H9 (cell line): ENCODE results near the gene GRXCR2. TPM values are rescaled to one million over a fixed set of nuclear protein-coding genes. Genes with fewer than 3 reads are reported as not detected.
A peak's percentile ranks its signal among the peaks of the same experiment; 100 is the strongest.

Experiments
- DNase-seq: peaks from one replicate; pipeline ENCODE4 v3.0.0-alpha.2; 2017
- H2AFZ ChIP-seq: one replicate; pipeline ENCODE4 v1.6.1; 2013; ENCODE audit warnings: mild to moderate bottlenecking, low read length, control low read depth, moderate library complexity
- H2AK5ac ChIP-seq: 2 replicates; pipeline ENCODE4 v1.6.1; 2013; ENCODE audit warnings: low read length, control low read depth, mixed read lengths; ENCODE audit not compliant: insufficient read length
- H2BK120ac ChIP-seq: one replicate; pipeline ENCODE4 v1.6.1; 2013; ENCODE audit warnings: low read depth, mild to moderate bottlenecking, low read length, control low read depth, inconsistent platforms; ENCODE audit not compliant: poor library complexity, severe bottlenecking
- H2BK12ac ChIP-seq: 2 replicates; pipeline ENCODE4 v1.6.1; 2013; ENCODE audit warnings: low read length, control low read depth, mixed read lengths, low read depth; ENCODE audit not compliant: insufficient read length
- H2BK15ac ChIP-seq: 2 replicates; pipeline ENCODE4 v1.6.1; 2013; ENCODE audit warnings: low read depth, low read length, control low read depth
- H2BK20ac ChIP-seq: one replicate; pipeline ENCODE4 v1.6.1; 2013; ENCODE audit warnings: low read depth, mild to moderate bottlenecking, low read length, control low read depth, inconsistent platforms; ENCODE audit not compliant: poor library complexity, severe bottlenecking
- H2BK5ac ChIP-seq: 2 replicates; pipeline ENCODE4 v1.6.1; 2013; ENCODE audit warnings: low read length, control low read depth, mixed read lengths; ENCODE audit not compliant: insufficient read length
- H3K14ac ChIP-seq: 2 replicates; pipeline ENCODE4 v1.6.1; 2013; ENCODE audit warnings: low read length, control low read depth; ENCODE audit not compliant: insufficient read depth
- H3K18ac ChIP-seq: 2 replicates; pipeline ENCODE4 v1.6.1; 2013; ENCODE audit warnings: low read depth, mild to moderate bottlenecking, mixed read lengths, low read length, control low read depth; ENCODE audit not compliant: insufficient read length
- H3K23ac ChIP-seq: 2 replicates; pipeline ENCODE4 v1.6.1; 2013; ENCODE audit warnings: low read length, control low read depth, mixed read lengths, low read depth; ENCODE audit not compliant: insufficient read length
- H3K23me2 ChIP-seq: 2 replicates; pipeline ENCODE4 v1.6.1; 2013; ENCODE audit warnings: low read depth, mild to moderate bottlenecking, mixed read lengths, low read length, control low read depth; ENCODE audit not compliant: insufficient read length, poor library complexity, severe bottlenecking
- H3K27ac ChIP-seq: 2 replicates; pipeline ENCODE4 v1.5.1; 2013; ENCODE audit warnings: low read length, control low read depth, mixed read lengths, low read depth; ENCODE audit not compliant: insufficient read length
- H3K27me3 ChIP-seq: 2 replicates; pipeline ENCODE4 v1.6.1; 2013; ENCODE audit warnings: low read length, control low read depth, inconsistent platforms; ENCODE audit not compliant: insufficient read depth
- H3K4ac ChIP-seq: 2 replicates; pipeline ENCODE4 v1.6.1; 2013; ENCODE audit warnings: low read depth, mild to moderate bottlenecking, control low read depth, inconsistent platforms, low read length, moderate library complexity
- H3K4me1 ChIP-seq: 2 replicates; pipeline ENCODE4 v1.6.1; 2013; ENCODE audit warnings: low read length, control low read depth, inconsistent platforms; ENCODE audit not compliant: insufficient read depth
- H3K4me2 ChIP-seq: 2 replicates; pipeline ENCODE4 v1.6.1; 2013; ENCODE audit warnings: low read length, control low read depth, mixed read lengths; ENCODE audit not compliant: insufficient read length, insufficient read depth
- H3K56ac ChIP-seq: 2 replicates; pipeline ENCODE4 v1.6.1; 2013; ENCODE audit warnings: low read depth, mild to moderate bottlenecking, mixed read lengths, low read length, control low read depth; ENCODE audit not compliant: insufficient read length
- H3K79me1 ChIP-seq: 2 replicates; pipeline ENCODE4 v1.6.1; 2013; ENCODE audit warnings: low read depth, mild to moderate bottlenecking, moderate library complexity, low read length, control low read depth, inconsistent platforms; ENCODE audit not compliant: insufficient read depth, poor library complexity, severe bottlenecking
- H3K79me2 ChIP-seq: 2 replicates; pipeline ENCODE4 v1.6.1; 2013; ENCODE audit warnings: low read length, control low read depth, inconsistent platforms; ENCODE audit not compliant: insufficient read depth
- H3K9ac ChIP-seq: 2 replicates; pipeline ENCODE4 v1.6.1; 2013; ENCODE audit warnings: low read length, control low read depth, mixed read lengths; ENCODE audit not compliant: insufficient read length; ENCODE audit errors: extremely low read depth
- H3K9me3 ChIP-seq: one replicate; pipeline ENCODE4 v1.6.1; 2013; ENCODE audit warnings: low read depth, low read length, inconsistent platforms; ENCODE audit not compliant: control insufficient read depth
- H3T11ph ChIP-seq: one replicate; pipeline ENCODE4 v1.6.1; 2013; ENCODE audit warnings: mild to moderate bottlenecking, low read length, control low read depth, inconsistent platforms
- H4K20me1 ChIP-seq: one replicate; pipeline ENCODE4 v1.6.1; 2013; ENCODE audit not compliant: control insufficient read depth, insufficient read length, insufficient read depth
- H4K5ac ChIP-seq: 2 replicates; pipeline ENCODE4 v1.6.1; 2013; ENCODE audit warnings: low read depth, mild to moderate bottlenecking, mixed read lengths, low read length, control low read depth; ENCODE audit not compliant: insufficient read length
- H4K8ac ChIP-seq: replicated peaks from 2 replicates; pipeline ENCODE4 v1.6.1; 2013; ENCODE audit warnings: low read length, control low read depth, mixed read lengths, low read depth; ENCODE audit not compliant: insufficient read length
- H4K91ac ChIP-seq: 2 replicates; pipeline ENCODE4 v1.6.1; 2013; ENCODE audit warnings: low read depth, mild to moderate bottlenecking, moderate library complexity, mixed read lengths, low read length, control low read depth; ENCODE audit not compliant: insufficient read length
- H3K27ac Mint-ChIP-seq, 3 experiments: 2 replicates in 2 of 3; 3 replicates in 1 of 3; pipeline ENCODE4 v1.8.0; 2020 to 2021; ENCODE audit warnings: mixed read lengths in 3 of 3, mild to moderate bottlenecking in 1 of 3, moderate library complexity in 1 of 3
- H3K27me3 Mint-ChIP-seq: 2 replicates; pipeline ENCODE4 v1.8.0; 2021; ENCODE audit warnings: low read depth, mild to moderate bottlenecking, moderate library complexity, mixed read lengths
- H3K36me3 Mint-ChIP-seq, 3 experiments: 2 replicates in 2 of 3; 3 replicates in 1 of 3; pipeline ENCODE4 v1.8.0; 2020 to 2021; ENCODE audit warnings: low read depth in 3 of 3, mixed read lengths in 3 of 3; ENCODE audit not compliant: insufficient read depth in 1 of 3
- H3K4me1 Mint-ChIP-seq, 2 experiments: 2 replicates each; pipeline ENCODE4 v1.8.0; 2020; ENCODE audit warnings: mixed read lengths in 2 of 2
- H3K4me3 Mint-ChIP-seq, 2 experiments: 2 replicates in 1 of 2; 3 replicates in 1 of 2; pipeline ENCODE4 v1.8.0; 2020 to 2021; ENCODE audit warnings: mild to moderate bottlenecking in 2 of 2, mixed read lengths in 2 of 2, moderate library complexity in 1 of 2
- H3K9me3 Mint-ChIP-seq, 2 experiments: 2 replicates in 1 of 2; 3 replicates in 1 of 2; pipeline ENCODE4 v1.8.0; 2020; ENCODE audit warnings: mild to moderate bottlenecking in 2 of 2, mixed read lengths in 2 of 2, moderate library complexity in 1 of 2
- WGBS: extraction: QIAGEN DNeasy Blood & Tissue Kit; methylation state at CpG from one replicate; pipeline ENCODE4 v1.1.7; 2013; ENCODE audit warnings: missing lambda C conversion rate, low lambda C conversion rate, mixed read lengths; ENCODE audit not compliant: insufficient read length; ENCODE audit errors: extremely low coverage; 5-methylcytosine and 5-hydroxymethylcytosine counted together
- total RNA-seq: library from RNA; stranded (reverse); gene quantifications from 2 replicates; pipeline ENCODE4 v1.2.1, GENCODE V29; 2021
- TF ChIP-seq, protein P1 (sequence below): fragments of 200-600 bp; sonication (generic); conservative IDR thresholded peaks from 3 replicates; pipeline ENCODE4 v1.8.0; 2021; ENCODE audit warnings: antibody characterized with exemption, mild to moderate bottlenecking

GRXCR2 gene
- total RNA-seq, 1 experiment from 2014 or later = not detected

DNA sequence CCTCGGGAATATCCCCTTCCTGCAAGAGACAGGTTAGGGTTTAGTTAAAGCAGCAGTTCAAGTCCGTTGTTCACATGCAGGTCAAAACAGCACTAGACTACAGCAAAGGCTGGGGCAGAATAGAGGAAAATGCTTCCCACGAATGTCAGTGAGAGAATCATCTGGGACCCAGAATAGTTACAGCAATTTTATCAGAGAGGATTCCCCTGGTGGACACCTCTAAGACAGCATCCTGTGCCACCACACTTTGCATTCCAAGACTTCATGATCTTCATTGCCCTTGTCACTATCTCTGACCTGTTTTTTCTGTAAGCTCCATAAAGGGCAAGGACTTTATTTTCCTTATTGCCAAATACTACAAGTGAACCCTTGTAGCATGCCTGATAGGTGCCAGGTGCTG, 12.9 kb downstream of the GRXCR2 start:
- no peaks in the 10 kb centered on the region for H3K27me3 ChIP-seq
- Mint-ChIP-seq H3K36me3 (no peaks in the 10 kb centered on the region), H3K27me3 (peaks cover 3% of the 10 kb centered on the region), H3K4me1 (peaks cover 11 to 13% of the 10 kb centered on the region in 2 experiments), H3K4me3 (no peak overlapping the region), H3K9me3 (no peaks in the 10 kb centered on the region; a peak in 1 of 5 replicates), H3K27ac (no peak overlapping the region)
- no peak overlapping the region for H2BK5ac ChIP-seq
- H2AK5ac ChIP-seq = no peak overlapping the region
- H3K9me3 ChIP-seq = no peaks in the 10 kb centered on the region
- no CpG with 5 or more reads among the region's 3 CpGs for WGBS
- no peak overlapping the region for H2BK15ac ChIP-seq
- H4K8ac ChIP-seq = no peak overlapping the region
- H2BK20ac ChIP-seq = no peak overlapping the region
- no peak overlapping the region for H3K4me2 ChIP-seq
- no peaks in the 10 kb centered on the region for H3K79me2 ChIP-seq
- H3K56ac ChIP-seq = no peak overlapping the region
- DNase-seq = no peak
- H3K79me1 ChIP-seq = no peaks in the 10 kb centered on the region
- H3K4me1 ChIP-seq = peaks cover 5% of the 10 kb centered on the region; the same call in 1 of the 2 replicates
- H4K5ac ChIP-seq = no peak overlapping the region
- no peak overlapping the region for H2BK120ac ChIP-seq
- TF ChIP-seq, protein P1, sequence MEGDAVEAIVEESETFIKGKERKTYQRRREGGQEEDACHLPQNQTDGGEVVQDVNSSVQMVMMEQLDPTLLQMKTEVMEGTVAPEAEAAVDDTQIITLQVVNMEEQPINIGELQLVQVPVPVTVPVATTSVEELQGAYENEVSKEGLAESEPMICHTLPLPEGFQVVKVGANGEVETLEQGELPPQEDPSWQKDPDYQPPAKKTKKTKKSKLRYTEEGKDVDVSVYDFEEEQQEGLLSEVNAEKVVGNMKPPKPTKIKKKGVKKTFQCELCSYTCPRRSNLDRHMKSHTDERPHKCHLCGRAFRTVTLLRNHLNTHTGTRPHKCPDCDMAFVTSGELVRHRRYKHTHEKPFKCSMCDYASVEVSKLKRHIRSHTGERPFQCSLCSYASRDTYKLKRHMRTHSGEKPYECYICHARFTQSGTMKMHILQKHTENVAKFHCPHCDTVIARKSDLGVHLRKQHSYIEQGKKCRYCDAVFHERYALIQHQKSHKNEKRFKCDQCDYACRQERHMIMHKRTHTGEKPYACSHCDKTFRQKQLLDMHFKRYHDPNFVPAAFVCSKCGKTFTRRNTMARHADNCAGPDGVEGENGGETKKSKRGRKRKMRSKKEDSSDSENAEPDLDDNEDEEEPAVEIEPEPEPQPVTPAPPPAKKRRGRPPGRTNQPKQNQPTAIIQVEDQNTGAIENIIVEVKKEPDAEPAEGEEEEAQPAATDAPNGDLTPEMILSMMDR = peak; percentile 58
- no peak overlapping the region for H3K4ac ChIP-seq
- H3K27ac ChIP-seq = no peak overlapping the region
- no peak overlapping the region for H2AFZ ChIP-seq
- H2BK12ac ChIP-seq = no peak overlapping the region
- H3K23me2 ChIP-seq = peaks cover 4% of the 10 kb centered on the region
- H4K91ac ChIP-seq = no peak overlapping the region
- no peaks in the 10 kb centered on the region for H4K20me1 ChIP-seq
- no peak overlapping the region for H3K9ac ChIP-seq
- H3K18ac ChIP-seq = no peak overlapping the region
- H3K23ac ChIP-seq = no peak overlapping the region
- H3T11ph ChIP-seq = no peak overlapping the region
- no peak overlapping the region for H3K14ac ChIP-seq
